GM19467 (cell line): Measurements from ENCODE around the gene ENPP3.
"Not testable (repeated sequence)": the region's sequence is repeated elsewhere in the genome, so short reads cannot be mapped to it uniquely, and the experiment has no call there.

Source experiments
- ATAC-seq: cut with Tn5 transposase; IDR thresholded peaks from one replicate; pipeline ENCODE4 v1.9.1; 2021; ENCODE audit warnings: mild to moderate bottlenecking, moderate library complexity; ENCODE audit not compliant: unreplicated experiment

The ENPP3 gene

DNA sequence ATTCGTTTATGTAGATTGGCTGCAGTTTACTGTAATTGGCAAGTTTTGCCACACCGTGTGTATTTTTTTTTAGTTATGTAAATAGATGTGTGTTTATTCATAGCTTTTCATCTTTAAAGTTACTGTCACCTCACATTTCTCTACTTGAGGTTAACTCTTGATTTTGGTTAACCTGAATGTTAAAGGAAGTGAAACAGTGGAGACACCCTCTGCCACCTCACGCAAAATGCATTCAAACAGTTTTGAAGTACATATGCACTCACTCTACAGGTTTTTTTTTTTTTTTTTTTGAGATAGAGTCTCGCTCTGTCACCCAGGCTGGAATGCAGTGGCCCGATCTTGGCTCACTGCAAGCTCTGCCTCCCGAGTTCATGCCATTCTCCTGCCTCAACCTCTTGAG is 46.4 kb downstream of the ENPP3 start:
- ATAC-seq, result peak; percentile 75

DNA sequence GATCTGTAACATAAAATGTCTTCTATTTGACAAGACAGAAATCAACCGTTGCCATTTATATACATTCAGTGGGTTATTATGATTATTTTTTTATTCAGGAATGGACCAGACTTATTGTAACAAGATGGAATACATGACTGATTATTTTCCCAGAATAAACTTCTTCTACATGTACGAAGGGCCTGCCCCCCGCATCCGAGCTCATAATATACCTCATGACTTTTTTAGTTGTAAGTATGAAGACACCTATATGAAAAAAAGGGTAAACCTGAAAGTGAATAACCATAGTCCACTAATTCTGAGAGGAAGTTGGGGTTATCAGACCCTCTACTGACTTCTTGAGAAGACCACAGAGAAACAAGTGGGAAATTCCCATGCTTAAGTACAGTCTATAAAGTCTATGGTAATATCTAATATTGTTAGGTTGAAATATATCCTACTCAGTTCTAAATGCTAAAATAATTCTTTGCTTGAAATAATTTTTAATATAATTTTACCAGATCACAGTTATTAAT is 48.2 kb downstream of the ENPP3 start:
- peak; percentile 57 for ATAC-seq

DNA sequence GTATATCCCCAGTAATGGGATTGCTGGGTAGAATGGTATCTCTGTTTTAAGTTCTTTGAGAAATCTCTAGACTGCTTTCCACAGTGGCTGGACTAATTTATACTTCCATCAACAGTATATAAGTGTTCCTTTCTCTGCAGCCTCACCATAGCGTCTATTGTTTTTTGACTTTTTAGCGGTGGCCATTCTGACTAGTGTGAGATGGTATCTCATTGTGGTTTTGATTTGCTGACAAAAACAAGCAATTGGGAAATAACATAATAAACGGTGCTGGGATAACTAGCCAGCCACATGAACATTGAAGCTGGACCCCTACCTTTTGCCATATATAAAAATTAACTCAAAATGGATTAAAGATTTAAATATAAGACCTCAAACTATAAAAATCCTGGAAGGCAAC is 49.9 kb downstream of the ENPP3 start:
- no peak for ATAC-seq

DNA sequence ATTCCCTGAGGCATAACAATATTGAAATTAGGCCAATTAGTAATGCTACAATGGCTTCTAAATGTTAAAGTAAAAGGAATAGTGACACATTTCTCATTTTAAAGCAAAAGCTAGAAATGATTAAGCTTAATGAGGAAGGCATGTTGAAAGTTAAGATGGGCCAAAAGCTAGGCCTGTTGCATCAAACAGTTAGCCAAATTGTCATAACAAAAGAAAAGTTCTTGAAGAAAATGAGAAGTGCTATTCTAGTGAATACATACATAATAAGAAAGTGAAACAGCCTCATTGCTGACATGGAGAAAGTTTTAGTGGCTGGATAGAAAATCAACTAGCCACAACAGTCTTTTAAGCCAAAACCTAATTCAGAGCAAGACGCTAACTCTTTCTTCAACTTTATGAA is 51.2 kb downstream of the ENPP3 start:
- ATAC-seq, result peak; percentile 68

DNA sequence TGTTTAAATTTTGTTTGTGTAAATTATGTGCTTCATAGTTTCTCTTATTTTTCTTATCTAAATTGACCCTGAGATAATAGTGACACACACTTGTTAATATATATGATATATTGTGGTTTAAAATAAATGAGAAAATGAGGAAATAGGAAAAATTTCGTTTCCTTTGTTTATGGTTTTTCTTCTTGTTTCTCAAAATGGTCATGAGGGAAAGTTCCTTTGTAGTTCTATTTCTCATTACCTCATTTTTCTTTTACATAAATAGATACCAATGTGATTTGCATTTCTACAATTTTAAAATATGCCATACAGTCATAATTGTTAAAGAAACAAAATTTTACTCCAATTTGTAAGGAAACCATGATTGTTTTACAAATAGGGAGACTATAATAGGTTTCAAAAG is 54.9 kb downstream of the ENPP3 start:
- no peak for ATAC-seq

DNA sequence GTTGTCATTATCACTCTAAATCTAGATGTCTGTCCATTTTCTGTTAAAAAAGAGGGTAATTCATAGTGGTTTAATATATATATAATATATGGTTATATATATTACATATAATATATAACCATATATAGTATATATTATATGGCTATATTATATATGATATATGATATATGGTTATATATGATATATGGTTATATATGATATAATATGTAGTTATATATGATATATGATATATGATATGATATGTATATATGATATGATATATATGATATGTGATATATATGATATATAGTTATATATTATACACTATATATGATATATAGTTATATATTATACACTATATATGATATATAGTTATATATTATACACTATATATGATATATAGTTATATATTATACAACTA is 55.5 kb downstream of the ENPP3 start:
- no peak for ATAC-seq

DNA sequence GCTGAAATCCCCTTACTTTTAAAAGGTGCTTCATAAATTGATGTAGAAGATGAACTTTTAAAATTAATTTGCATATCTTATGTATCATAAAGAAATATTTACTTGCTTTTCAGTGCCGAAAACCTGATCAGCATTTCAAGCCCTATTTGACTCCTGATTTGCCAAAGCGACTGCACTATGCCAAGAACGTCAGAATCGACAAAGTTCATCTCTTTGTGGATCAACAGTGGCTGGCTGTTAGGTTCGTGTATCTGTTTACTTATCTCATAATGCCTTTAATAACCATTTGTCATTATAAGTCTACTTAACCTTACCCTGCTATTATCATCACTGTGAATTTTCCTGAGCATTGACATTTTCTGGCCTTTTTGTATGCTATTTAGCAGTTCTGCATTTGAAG is 56.3 kb downstream of the ENPP3 start:
- ATAC-seq, result no peak

DNA sequence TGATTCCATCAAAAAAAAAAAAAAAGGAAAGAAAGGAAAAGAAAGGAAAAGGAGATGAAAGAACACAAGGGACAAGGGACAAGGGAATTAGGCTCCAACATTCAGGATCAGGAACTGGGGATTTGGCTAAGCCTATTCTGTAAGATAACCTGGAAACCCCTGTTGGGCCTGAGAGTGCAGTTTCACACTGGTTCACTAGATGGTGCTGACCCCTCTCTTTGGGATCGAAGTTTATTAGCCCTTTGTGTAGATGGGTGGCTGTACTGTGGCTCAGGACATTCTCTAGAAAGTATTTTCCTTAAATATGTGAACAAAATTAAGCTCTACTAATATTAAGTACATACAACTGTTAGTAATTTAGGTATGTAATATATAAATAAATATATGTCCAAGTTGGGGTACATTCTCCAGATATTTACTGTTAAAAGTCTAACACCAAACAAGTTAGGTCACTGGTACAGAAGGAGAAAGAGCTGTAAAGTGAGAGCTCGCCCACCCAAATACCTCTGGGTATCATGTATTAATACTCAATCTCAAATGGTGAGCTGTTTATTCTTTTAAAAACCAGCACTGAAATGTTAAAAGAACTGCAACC is 57.8 kb downstream of the ENPP3 start:
- peak; percentile 89 for ATAC-seq

DNA sequence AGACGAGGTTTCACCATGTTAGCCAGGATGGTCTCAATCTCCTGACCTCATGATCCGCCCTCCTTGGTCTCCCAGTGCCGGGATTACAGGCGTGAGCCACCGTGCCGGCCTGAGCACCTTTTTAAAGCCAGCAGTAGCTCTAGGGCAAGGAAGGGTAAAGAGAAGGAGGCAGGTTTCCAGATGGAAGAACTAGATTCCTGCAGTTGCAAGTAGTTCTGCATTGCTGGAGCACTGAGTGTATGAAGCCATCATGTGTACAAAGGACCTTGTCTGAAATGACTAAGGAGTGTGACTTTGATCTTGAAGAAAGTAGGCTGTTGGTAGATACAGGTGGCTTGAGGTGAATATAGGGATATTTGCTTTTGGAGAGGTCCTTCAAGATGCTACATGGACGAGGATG is 59.9 kb downstream of the ENPP3 start:
- ATAC-seq, result no peak

DNA sequence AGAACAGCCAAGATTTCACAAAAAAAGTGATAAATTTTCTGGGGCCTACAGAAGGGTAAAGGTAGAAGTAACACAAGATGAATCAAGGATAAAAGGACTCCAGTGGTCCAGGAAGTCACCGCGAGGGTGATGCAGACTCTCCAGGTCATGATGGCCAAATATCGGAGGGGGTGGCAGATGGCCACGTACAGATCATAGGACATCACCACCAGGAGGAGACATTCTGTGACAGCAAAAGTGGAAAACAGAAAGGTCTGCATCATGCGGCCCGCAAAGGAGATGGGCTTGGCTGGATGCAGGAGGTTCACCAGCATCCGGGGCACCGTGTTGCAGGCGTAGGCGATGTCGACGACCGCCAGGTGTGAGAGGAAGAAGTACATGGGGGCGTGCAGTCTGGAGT is 63.7 kb downstream of the ENPP3 start:
- not testable (repeated sequence) for ATAC-seq

DNA sequence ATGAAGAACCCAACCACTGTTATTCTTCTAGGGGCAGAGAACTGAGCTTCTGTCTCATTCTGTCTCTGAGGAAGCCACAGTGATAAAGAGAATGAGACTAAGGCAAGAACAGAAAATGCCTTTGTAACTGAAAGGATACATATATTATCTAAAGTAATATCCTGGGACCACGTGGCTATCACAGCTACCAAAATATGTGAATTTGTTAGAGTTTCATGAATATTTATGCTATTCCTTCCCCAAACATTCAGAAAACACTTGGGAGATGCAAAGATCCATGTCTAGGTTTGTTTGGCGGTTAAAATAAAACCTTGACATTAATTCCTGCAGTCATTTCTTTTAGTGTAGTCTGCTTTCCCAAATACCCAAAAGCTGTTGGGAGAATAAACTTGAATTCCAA is 66.8 kb downstream of the ENPP3 start:
- ATAC-seq, result not testable (repeated sequence)

DNA sequence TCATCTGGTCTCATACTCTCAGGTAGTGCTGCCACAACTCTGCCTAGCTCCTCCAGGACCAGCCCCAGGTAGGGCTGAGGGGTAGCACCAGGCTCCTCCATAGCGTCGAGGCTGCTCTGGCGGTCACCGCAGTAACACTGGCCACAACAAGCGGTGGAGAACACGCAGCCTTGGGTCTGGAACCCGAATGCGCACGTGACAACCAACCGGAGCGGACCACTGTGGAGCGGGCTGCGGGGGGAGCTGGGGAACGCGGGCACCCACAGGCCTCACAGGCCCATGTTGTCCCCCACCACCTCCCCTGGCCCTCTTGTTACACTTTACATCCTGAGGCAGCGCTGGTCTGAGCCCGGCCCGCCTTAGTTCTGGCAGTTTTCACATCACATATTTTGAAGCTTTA is 73.8 kb downstream of the ENPP3 start, which contains the start of gene CTAGE9:
Gene CTAGE9, minus strand, starts transcription at position 101 of the 400 bp plus-strand sequence. Its CDS starts 0 bp downstream, at position 101.
- ATAC-seq, result not testable (repeated sequence)

DNA sequence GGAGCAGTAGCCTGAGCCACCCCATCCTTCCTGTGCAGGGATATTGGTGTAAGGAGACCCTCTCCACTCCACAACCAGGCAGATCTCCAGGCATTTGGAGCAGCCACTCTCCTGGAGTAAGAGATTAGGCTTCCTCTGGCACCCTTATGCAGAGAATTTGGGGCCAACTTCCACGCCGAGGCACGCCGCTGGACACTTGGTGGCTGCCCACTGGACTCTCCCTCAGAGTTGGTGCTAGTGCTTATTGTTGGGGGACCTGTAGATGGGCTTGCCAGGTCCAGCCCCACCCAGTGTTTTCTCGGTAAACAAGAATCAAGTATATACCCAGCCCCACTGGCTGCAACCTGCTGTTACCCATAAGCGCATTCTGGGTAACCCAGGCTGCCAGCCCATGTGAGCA is 78.5 kb downstream of the ENPP3 start:
- ATAC-seq, result not testable (repeated sequence)

DNA sequence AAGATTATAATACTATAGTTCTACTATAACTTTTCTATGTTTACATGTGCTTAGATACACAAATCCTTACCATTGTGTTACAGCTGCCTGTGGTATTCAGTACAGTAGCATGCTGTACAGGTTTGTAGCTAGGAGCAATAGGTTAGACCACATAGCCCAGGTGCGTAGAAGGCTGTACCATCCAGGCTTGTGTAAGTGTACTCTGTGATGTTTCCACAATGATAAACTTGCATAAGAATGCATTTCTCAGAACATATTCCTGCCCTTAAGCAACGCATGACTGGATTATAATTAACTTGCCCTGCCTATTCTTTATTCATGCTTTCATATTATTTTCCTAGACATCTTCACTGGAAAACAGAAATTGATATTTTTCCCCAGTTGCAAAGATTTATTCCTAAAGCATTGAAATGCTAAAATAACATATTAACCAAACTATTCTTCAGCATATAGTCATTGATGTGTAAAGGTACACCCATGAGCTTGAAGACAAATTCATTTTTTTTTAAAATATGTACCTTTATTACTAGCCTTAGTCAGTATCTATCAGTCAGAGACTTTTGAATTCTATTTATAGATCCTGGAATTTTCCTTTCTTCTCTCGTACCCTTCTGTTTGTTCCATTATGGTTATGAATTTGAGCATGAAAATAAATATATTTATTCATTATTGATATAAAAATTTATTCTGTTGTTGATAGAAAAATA is 80.9 kb downstream of the ENPP3 start:
- no peak for ATAC-seq

DNA sequence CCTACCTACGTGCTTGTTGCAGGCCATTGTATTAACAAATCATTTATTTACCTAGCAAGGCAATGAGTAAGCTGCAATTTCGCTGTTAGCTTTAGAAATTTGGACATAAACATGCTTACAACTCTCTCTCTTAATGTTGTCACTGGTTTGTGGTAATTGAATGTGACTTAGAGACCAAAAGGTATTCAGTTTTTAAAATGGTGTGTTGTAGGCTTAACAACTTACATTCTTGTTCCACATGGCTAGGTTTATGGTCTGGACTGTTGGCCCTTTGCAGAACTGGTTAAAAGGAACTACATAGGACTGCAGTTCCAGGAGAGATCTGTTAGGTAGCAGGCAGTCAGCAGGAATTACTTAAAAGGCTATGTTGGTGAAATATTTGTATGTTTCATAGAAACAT is 84.1 kb downstream of the ENPP3 start:
- no peak for ATAC-seq

DNA sequence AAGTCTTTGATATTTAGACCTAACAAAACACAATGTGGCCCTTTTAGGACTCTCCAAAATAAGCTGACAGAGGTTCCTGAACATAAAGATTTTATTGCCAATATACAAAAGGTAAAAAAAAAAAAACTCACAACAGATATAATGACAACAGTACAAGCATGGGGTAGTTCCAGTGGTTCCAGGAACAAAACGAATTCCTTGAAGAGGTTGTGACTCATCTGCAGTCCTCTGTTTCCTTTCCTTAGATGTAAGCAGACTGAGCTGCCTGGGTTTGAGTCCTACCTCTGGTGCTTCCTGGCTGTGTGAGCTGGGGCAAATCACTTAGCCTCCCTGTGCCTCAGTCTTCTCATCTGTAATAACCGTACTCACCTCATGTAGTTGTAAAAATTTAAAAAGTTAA is 87.0 kb downstream of the ENPP3 start:
- ATAC-seq, result no peak

DNA sequence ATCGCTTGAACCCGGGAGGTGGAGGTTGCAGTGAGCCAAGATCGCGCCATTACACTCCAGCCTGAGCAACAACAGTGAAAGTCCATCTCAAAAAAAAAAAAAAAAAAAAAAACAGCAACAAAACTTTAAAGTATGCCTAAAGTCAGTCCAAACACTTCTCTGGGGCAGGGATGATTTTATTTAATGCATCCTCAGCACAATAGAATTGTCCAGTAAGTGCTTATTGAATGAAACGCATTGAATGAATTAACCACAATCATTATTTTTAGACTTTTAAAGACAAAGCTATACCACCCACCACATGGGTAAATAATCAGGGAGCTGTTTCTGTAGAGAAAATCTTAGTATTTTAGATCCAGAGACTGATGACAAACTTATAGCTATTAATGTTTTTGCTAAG is 90.4 kb downstream of the ENPP3 start:
- no peak for ATAC-seq

DNA sequence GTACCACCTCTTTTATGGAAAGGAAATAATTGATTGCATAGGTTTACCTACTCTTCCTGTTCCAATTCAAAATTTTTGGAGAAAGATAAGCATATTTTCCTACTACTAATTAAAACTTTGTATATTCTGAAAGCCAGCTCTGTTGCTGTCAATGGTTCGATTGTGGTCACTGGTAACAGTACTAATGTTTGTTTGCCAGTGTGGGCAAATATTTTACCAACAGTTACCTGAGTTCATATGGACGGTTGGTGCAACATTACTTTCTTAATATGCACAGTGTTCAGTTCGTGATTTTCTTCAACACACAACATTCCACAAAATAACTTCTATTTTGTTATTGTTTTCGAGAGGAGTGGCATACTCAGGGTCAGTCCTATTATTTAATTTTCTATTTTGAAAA is 90.8 kb downstream of the ENPP3 start:
- no peak for ATAC-seq

DNA sequence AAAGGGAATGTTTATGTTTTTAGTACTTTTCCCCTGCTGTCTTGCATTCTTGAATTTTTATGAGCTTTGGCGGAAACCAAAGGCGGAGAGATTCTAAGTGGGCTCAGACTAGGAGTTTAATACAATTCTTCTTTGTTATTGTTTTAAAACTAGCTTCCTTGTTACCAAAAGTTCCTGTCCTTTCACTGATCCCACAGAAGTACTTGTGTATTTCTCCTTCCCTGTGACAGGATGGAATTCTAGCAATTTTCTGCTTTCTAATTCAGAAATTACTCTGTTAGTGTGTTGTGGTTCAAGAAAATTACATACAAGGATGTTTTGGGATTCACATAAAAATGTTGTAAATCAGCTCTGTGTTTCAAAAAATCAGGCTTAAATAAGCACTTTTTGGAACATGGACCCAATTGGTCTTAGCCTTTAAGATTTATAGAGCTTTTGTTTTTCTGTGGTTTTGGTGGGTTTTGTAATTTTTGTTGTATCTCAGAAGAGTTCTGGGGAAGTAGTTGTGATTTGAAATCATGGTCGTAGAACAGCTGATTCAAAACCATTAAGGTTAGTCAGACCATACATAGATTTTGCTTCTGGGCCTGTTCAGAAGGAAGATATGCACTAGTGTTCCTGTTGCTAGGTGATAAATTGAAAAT is 91.3 kb downstream of the ENPP3 start:
- ATAC-seq, result no peak

DNA sequence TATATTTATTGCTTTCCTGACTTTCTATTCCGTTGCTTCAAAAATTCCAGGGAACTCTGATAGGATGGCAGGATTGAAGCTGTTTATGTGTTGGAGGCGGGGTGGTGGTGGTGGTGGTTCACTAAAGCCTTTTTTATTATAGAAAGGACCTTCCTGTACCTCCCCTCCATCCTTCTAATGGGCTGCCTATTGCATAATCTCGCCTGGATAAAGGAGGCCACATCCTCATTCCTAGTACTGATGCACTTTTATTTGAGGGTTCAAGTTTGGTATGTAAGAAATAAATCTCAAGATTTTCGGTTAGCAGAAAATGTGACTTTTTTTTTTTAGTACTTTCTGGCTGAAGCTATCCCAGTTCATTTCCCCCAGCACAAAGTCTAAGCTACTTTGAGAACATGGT is 92.4 kb downstream of the ENPP3 start:
- no peak for ATAC-seq

DNA sequence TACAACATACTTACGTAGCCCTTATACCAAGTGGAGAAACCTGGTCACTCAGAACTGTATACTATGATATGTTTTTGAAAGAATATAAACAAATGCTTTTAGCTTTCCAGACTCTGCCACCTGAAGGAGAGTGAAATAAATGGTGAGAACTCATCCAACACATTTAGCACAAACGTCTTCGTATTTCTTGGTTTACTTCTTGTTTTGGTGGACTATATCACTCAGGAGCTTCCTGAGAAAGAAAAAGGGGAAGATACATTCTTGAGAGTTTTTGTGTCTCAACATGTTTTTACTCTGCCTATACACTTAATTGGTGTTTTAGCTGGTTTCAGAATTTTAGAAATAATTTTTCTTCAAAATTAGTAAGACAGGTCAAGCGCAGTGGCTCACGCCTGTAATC is 93.2 kb downstream of the ENPP3 start:
- no peak for ATAC-seq

DNA sequence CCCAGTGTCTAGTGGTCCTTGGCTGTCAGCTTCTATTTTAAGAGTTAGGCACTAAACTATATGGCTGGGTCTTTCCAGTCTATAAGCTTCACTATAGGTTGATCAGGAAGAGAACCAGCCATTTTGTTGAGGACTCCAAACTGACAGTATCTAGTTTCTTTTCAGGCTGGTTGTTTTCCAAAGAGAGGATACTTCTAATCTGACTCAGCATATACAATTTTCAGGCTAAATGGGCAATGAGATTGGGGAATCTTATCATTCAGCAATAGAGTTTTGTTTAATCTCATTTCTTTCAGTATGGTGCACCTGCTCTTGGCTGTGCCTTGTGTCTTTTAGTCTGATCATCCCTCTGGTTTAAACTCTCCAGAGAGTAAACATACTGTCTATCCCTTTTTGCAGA is 94.1 kb downstream of the ENPP3 start:
- no peak for ATAC-seq
